NB4 (cell line): ENCODE results near the gene SLX9.

ENCODE experiments used
- DNase-seq: peaks from one replicate; pipeline ENCODE4 v3.0.0; 2010; ENCODE audit warnings: low read depth
- H3K4me3 ChIP-seq: one replicate; pipeline ENCODE4 v1.5.1; 2011; ENCODE audit warnings: mild to moderate bottlenecking, low read depth, low read length, moderate library complexity
- CTCF ChIP-seq: IDR thresholded peaks from one replicate; pipeline ENCODE4 v1.5.1; 2012; ENCODE audit warnings: low read depth, low read length
- MAX ChIP-seq: IDR thresholded peaks from 2 replicates; pipeline ENCODE4 v1.6.1; 2011; ENCODE audit warnings: low read depth, low read length
- MYC ChIP-seq: IDR thresholded peaks from 2 replicates; pipeline ENCODE4 v1.6.1; 2011; ENCODE audit warnings: low read depth, low read length
- POLR2A ChIP-seq: IDR thresholded peaks from 2 replicates; pipeline ENCODE4 v1.6.1; 2011; ENCODE audit warnings: mild to moderate bottlenecking; ENCODE audit not compliant: insufficient read length; ENCODE audit errors: extremely low read depth

SLX9 gene

GRCh38 chr21:44939532-44940115, at the start of gene SLX9:
TSS of gene SLX9 (plus strand) at chr21:44940029. CDS start at chr21:44940058, 29 bp downstream.
- TF ChIP-seq POLR2A (peak; percentile 69), MAX (no peak; the same call in 1 of the 2 replicates), MYC (peak; percentile 62; the same call in 1 of the 2 replicates)
- peak; percentile 88 for DNase-seq

GRCh38 chr21:44890338-44890931, 49.4 kb upstream of the SLX9 start:
- DNase-seq: no peak
- TF ChIP-seq MYC (no peak), MAX (no peak), POLR2A (no peak), CTCF (no peak)
- no peak overlapping the region for H3K4me3 ChIP-seq

More at GRCh38 chr21:44939532-44940115, at the start of gene SLX9:
- H3K4me3 ChIP-seq: peak within 1 kb of the TSS; percentile 91

GRCh38 chr21:44890961-44891541, 48.8 kb upstream of the SLX9 start:
- no peak overlapping the region for H3K4me3 ChIP-seq
- no peak for TF ChIP-seq MYC
- no peak for DNase-seq

- TF ChIP-seq POLR2A: no peak
- no peak for TF ChIP-seq MYC
- no peak for TF ChIP-seq CTCF
- no peak for TF ChIP-seq MAX
- DNase-seq: no peak
- no peak overlapping the region for H3K4me3 ChIP-seq
Observed at GRCh38 chr21:44891631-44892031, 48.2 kb upstream of the SLX9 start.

DNA sequence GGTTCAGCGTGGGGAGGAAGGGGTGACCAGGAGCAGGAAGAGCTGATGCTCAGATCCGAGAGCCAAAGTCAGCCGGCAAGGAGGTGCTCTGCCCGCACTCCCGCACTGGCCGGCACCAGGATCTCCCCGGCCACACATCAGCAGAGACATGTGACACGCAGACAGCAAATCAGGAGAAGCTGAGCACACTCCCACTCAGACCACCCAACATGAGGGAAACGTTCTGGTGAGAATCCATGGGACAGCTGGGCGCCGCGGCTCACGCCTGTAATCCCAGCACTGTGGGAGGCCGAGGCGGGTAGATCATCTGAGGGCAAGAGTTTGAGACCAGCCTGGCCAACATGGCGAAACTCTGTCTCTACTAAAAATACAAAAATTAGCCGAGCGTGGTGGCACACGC, 47.7 kb upstream of the SLX9 start:
- no peak for DNase-seq
- no peak for TF ChIP-seq MAX
- no peak for TF ChIP-seq POLR2A
- TF ChIP-seq CTCF: no peak
- no peak for TF ChIP-seq MYC
- H3K4me3 ChIP-seq: no peak overlapping the region

- no peak overlapping the region for H3K4me3 ChIP-seq
- DNase-seq: peak; percentile 75
- peak; percentile 96 for TF ChIP-seq CTCF
- TF ChIP-seq POLR2A: no peak
- no peak for TF ChIP-seq MYC
Observed at GRCh38 chr21:44892536-44893277, 47.1 kb upstream of the SLX9 start.

DNA sequence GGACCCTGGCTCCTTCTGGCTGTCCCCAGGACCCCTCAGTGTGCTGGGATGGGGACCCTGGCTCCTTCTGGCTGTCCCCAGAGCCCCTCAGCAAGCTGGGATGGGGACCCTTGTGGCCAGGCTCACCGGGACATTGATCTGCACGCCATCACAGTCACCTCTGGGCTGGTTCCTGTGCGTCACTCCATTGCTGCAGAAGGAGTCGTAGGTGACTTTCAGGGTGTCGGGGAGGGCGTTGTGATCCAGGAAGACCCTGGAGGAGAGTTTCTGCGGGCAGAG, 46.6 kb upstream of the SLX9 start:
- no peak overlapping the region for H3K4me3 ChIP-seq
- no peak for TF ChIP-seq POLR2A
- no peak for DNase-seq
